Measurements from ENCODE around the gene DOCK6.
A peak's percentile ranks its signal among the peaks of the same experiment; 100 is the strongest.

DOCK6 gene, protein sequence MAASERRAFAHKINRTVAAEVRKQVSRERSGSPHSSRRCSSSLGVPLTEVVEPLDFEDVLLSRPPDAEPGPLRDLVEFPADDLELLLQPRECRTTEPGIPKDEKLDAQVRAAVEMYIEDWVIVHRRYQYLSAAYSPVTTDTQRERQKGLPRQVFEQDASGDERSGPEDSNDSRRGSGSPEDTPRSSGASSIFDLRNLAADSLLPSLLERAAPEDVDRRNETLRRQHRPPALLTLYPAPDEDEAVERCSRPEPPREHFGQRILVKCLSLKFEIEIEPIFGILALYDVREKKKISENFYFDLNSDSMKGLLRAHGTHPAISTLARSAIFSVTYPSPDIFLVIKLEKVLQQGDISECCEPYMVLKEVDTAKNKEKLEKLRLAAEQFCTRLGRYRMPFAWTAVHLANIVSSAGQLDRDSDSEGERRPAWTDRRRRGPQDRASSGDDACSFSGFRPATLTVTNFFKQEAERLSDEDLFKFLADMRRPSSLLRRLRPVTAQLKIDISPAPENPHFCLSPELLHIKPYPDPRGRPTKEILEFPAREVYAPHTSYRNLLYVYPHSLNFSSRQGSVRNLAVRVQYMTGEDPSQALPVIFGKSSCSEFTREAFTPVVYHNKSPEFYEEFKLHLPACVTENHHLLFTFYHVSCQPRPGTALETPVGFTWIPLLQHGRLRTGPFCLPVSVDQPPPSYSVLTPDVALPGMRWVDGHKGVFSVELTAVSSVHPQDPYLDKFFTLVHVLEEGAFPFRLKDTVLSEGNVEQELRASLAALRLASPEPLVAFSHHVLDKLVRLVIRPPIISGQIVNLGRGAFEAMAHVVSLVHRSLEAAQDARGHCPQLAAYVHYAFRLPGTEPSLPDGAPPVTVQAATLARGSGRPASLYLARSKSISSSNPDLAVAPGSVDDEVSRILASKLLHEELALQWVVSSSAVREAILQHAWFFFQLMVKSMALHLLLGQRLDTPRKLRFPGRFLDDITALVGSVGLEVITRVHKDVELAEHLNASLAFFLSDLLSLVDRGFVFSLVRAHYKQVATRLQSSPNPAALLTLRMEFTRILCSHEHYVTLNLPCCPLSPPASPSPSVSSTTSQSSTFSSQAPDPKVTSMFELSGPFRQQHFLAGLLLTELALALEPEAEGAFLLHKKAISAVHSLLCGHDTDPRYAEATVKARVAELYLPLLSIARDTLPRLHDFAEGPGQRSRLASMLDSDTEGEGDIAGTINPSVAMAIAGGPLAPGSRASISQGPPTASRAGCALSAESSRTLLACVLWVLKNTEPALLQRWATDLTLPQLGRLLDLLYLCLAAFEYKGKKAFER (N-terminal part only)

DNA sequence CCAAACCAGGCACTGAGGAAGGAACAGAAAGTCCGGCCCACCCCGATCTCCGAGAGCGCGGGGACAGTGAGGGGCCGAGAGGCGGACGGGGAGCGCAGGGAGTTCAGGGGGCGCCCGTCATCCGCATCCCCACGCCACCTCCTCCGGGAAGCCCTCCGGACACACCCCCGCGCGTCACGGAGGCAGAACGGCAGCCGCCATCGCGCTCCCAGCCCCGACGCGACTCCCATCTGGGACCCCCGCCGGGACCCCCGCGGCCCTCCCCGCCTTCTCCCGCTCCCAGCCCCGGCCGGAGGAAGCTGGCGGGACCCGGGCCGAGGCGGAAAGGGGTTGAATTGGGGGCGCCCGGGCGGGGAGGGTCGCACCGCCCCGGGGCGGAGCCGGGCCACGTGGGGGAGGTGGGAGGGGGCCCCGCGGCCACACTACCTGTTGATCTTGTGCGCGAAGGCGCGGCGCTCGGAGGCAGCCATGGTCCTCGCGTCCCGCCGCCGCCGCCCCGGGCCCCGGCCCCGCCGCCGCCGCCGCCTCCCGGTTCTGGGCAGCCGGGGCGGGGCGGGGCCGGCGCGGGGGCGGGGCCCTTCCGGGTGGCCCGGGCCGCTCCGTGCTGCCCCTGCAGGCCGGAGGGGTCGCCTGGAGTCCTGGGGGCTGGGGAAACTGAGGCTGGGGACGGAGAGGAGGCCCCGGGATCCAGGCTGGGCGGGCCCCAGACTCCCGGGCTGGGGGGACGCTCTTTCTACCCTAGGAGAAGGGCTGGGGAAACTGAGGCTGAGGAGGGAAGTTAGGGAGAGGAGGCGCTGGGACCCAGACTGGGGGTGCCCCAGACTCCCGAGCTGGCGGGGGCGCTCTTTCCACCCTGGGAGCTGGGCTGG is at the start of gene DOCK6:
TSS of gene DOCK6 (minus strand) at position 554 of the 869 bp plus-strand sequence. CDS start at position 470, 84 bp downstream.
- Histone ChIP-seq H3K9me3 (ENCODE audit: control insufficient read depth, insufficient read depth, low read depth, low read length) (no peaks in the 10 kb centered on the region), H3K4me1 (ENCODE audit: control insufficient read depth, insufficient read depth, low read length) (no peaks in the 10 kb centered on the region; the same call in 1 of the 2 replicates), H3K36me3 (ENCODE audit: control insufficient read depth in 2 of 2, insufficient read depth in 1 of 2, low read length in 2 of 2) (no peaks in the 10 kb centered on the region), H3K4me3 (ENCODE audit: low read depth, low read length) (peak within 1 kb of the TSS; percentile 57), H3K27ac (ENCODE audit: extremely low read depth, low read depth, low read length) (peak within 1 kb of the TSS; percentile 4; the same call in 1 of the 2 replicates)
- ChIA-PET POLR2A (no interaction called here), CTCF (interaction anchor here (0.5 to 1.1 kb wide), 4 partner anchors 18 to 221 kb away, joined by 3 to 8 read pairs (median 4); partner anchors contain the start of gene EPOR)
- TF ChIP-seq IKZF3 (tag by site-specific recombination; IDR thresholded peaks at IDR 0.05) = no peak
- no peak for TF ChIP-seq ZNF843 (tag by site-specific recombination; IDR thresholded peaks at IDR 0.05)
- no peak for TF ChIP-seq ZNF16 (tag by site-specific recombination; IDR thresholded peaks at IDR 0.05; ENCODE audit: low read depth)
- peak; percentile 22; the same call in 1 of the 2 replicates for TF ChIP-seq ZNF76 (tag by site-specific recombination; IDR thresholded peaks at IDR 0.05; ENCODE audit: borderline replicate concordance, low read depth)
- peak; percentile 78 for TF ChIP-seq KLF9 (tag by site-specific recombination; IDR thresholded peaks at IDR 0.05; ENCODE audit: low read depth)
- TF ChIP-seq, protein P1, sequence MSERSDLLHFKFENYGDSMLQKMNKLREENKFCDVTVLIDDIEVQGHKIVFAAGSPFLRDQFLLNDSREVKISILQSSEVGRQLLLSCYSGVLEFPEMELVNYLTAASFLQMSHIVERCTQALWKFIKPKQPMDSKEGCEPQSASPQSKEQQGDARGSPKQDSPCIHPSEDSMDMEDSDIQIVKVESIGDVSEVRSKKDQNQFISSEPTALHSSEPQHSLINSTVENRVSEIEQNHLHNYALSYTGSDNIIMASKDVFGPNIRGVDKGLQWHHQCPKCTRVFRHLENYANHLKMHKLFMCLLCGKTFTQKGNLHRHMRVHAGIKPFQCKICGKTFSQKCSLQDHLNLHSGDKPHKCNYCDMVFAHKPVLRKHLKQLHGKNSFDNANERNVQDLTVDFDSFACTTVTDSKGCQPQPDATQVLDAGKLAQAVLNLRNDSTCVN (tag by site-specific recombination; optimal IDR thresholded peaks at IDR 0.05) = peak; percentile 45
- TF ChIP-seq, protein P2, sequence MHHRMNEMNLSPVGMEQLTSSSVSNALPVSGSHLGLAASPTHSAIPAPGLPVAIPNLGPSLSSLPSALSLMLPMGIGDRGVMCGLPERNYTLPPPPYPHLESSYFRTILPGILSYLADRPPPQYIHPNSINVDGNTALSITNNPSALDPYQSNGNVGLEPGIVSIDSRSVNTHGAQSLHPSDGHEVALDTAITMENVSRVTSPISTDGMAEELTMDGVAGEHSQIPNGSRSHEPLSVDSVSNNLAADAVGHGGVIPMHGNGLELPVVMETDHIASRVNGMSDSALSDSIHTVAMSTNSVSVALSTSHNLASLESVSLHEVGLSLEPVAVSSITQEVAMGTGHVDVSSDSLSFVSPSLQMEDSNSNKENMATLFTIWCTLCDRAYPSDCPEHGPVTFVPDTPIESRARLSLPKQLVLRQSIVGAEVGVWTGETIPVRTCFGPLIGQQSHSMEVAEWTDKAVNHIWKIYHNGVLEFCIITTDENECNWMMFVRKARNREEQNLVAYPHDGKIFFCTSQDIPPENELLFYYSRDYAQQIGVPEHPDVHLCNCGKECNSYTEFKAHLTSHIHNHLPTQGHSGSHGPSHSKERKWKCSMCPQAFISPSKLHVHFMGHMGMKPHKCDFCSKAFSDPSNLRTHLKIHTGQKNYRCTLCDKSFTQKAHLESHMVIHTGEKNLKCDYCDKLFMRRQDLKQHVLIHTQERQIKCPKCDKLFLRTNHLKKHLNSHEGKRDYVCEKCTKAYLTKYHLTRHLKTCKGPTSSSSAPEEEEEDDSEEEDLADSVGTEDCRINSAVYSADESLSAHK (tag by site-specific recombination; IDR thresholded peaks at IDR 0.05) = peak; percentile 57; the same call in 1 of the 2 replicates
- TF ChIP-seq ZNF623 (tag by site-specific recombination; IDR thresholded peaks at IDR 0.05) = peak; percentile 21; the same call in 1 of the 2 replicates
- no peak for TF ChIP-seq ZNF324 (tag by site-specific recombination; IDR thresholded peaks at IDR 0.05)
- no peak for TF ChIP-seq ZNF133 (tag by site-specific recombination; IDR thresholded peaks at IDR 0.05)
- peak; percentile 26; the same call in 1 of the 2 replicates for TF ChIP-seq ZNF146 (tag by site-specific recombination; IDR thresholded peaks at IDR 0.05)
- peak; percentile 52; the same call in 1 of the 2 replicates for TF ChIP-seq KLF8 (tag by site-specific recombination; IDR thresholded peaks at IDR 0.05)
- no peak for TF ChIP-seq PRDM1 (tag by site-specific recombination; IDR thresholded peaks at IDR 0.05)
- TF ChIP-seq SCRT2 (tag by site-specific recombination; IDR thresholded peaks at IDR 0.05) = peak; percentile 78
- TF ChIP-seq CTCF (tag by site-specific recombination; IDR thresholded peaks at IDR 0.05) = peak; percentile 86
- 0 out of 2 replicates have a peak, but pooled peaks have one; percentile 4 for TF ChIP-seq BCL11B (tag by site-specific recombination; IDR thresholded peaks at IDR 0.05; ENCODE audit: low read depth)
- 0 out of 2 replicates have a peak, but pooled peaks have one; percentile 14 for TF ChIP-seq SP2 (tag by site-specific recombination; IDR thresholded peaks at IDR 0.05)
- no peak for TF ChIP-seq ZNF423 (tag by site-specific recombination; IDR thresholded peaks at IDR 0.05)
- TF ChIP-seq KLF17 (tag by site-specific recombination; IDR thresholded peaks at IDR 0.05) = 0 out of 2 replicates have a peak, but pooled peaks have one; percentile 34
- peak; percentile 10; the same call in 1 of the 2 replicates for TF ChIP-seq HIC1 (tag by site-specific recombination; IDR thresholded peaks at IDR 0.05)
- peak; percentile 53 for TF ChIP-seq EGR2 (tag by site-specific recombination; IDR thresholded peaks at IDR 0.05; ENCODE audit: low read depth)
